ENCODE measurements around the gene CCNY.
"Not testable (repeated sequence)": the region's sequence is repeated elsewhere in the genome, so short reads cannot be mapped to it uniquely, and the experiment has no call there.

The CCNY gene

DNA sequence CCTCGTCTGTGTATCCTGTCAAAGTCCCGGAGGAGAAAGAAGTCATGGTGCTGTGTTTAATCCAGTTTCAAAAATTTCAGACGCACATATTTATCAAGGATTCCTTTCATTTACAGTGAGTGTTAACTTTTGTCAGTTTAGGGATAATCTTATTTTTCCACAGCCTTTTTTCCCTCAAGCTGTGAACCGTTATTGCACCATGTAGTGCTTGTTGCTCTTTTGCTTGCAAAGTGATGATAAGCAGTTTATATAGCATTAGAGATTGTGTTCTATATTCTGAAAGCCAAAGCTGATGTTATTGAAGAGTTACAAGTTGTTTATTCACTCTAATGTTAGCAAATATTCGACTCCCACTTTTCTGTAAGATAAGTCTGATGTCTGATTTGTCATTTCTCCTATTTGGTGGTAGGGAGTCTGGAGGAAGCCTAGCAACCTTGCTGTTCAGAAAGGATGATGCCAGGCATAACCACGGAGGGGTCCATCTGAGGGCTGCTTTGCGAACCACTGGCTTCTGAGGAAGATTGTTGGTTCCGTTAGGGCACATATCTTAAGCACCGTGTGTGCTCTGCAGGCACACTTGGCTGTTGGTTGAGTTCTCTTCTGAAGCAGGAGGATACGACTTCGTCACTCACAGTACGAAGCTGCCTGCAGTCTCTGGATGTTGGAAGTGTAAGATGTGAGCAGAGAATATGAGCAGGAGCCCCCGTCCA is 11.7 kb downstream of the CCNY start:
- H3K27ac ChIP-seq (ENCODE audit: low read length) = no peak overlapping the region
- no peaks in the 10 kb centered on the region for H3K27me3 ChIP-seq (ENCODE audit: low read depth, low read length)
- H3K4me1 ChIP-seq (ENCODE audit: control insufficient read depth in 1 of 2, insufficient read depth in 2 of 2, low read length in 2 of 2) = peaks cover 15 to 72% of the 10 kb centered on the region in 2 donors
- no peaks in the 10 kb centered on the region for H3K36me3 ChIP-seq (ENCODE audit: control insufficient read depth in 1 of 2, insufficient read depth in 2 of 2, low read length in 2 of 2)
- H3K4me3 ChIP-seq (ENCODE audit: low read depth in 1 of 2, low read length in 2 of 2) = no peak overlapping the region
- H3K9me3 ChIP-seq (ENCODE audit: control insufficient read depth in 1 of 2, low read length in 2 of 2) = no peaks in the 10 kb centered on the region

DNA sequence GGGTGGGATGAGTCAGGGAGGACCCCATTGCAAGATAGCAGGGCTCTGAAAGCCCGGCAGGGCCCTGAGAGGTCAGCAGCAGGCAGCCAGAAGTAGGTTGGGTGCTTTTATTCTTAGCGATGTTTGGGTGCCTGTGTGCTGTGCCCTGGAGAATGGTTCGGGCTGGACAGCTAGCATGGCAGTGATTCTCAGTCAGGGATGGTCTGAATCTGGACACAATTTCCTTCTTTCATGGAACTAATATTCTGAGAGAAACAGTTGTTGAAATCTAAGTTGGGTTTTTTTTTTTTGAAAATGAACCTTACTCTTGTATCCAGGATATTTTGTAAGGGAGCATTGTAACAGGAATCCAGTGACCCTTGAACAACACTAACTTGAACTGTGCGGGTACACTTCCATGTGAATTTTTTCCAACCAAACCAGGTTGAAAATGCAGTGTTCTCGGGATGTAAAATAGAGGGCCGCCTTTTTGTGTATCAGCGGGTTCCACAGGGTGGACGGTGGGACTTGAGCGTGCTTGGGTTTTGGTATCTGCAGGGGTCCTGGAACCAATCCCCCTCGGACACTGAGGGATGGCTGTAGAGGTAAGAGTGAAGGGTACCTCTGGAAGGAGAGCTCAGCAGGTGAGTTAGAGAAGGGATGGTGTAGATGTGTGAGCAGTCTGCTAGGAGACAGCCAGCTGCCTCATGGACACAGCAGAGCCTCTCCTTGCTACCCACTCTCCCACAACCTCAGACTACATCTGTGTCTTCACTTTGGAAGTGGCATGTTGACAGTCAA is 12.5 kb downstream of the CCNY start:
- Histone ChIP-seq H3K27ac (ENCODE audit: low read length) (no peak overlapping the region), H3K27me3 (ENCODE audit: low read depth, low read length) (no peaks in the 10 kb centered on the region), H3K4me1 (ENCODE audit: control insufficient read depth in 1 of 2, insufficient read depth in 2 of 2, low read length in 2 of 2) (peaks cover 15 to 78% of the 10 kb centered on the region in 2 donors), H3K4me3 (ENCODE audit: low read depth in 1 of 2, low read length in 2 of 2) (no peak overlapping the region), H3K36me3 (ENCODE audit: control insufficient read depth in 1 of 2, insufficient read depth in 2 of 2, low read length in 2 of 2) (no peaks in the 10 kb centered on the region), H3K9me3 (ENCODE audit: control insufficient read depth in 1 of 2, low read length in 2 of 2) (no peaks in the 10 kb centered on the region)

DNA sequence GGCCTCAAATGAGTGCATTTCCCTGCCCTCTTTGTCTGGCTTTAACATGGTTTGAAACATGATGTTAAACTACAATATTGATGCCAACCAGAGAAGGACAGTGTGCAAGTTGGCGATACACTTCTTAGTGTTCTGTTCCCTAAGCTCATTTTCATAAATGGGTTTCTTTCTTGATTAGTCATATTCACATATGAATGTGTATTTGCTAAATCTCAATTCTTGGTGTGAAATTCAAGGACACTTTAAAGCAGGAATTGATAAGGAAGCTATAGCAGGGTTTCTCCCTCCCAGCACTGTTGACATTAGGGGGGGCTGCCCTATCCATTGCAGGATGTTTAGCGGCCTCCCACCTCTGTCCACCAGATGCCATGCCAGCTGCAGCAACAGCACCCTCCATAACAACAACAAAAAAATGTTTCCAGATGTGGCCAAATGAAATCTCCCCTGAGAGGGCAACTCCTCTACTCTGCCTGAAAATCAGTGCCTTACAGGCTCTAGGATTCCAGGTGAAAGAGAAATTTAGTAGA is 13.1 kb downstream of the CCNY start:
- Histone ChIP-seq H3K4me1 (ENCODE audit: control insufficient read depth in 1 of 2, insufficient read depth in 2 of 2, low read length in 2 of 2) (peaks cover 15 to 78% of the 10 kb centered on the region in 2 donors), H3K27ac (ENCODE audit: low read length) (no peak overlapping the region), H3K9me3 (ENCODE audit: control insufficient read depth in 1 of 2, low read length in 2 of 2) (no peaks in the 10 kb centered on the region), H3K4me3 (ENCODE audit: low read depth in 1 of 2, low read length in 2 of 2) (no peak overlapping the region), H3K27me3 (ENCODE audit: low read depth, low read length) (no peaks in the 10 kb centered on the region), H3K36me3 (ENCODE audit: control insufficient read depth in 1 of 2, insufficient read depth in 2 of 2, low read length in 2 of 2) (no peaks in the 10 kb centered on the region)

DNA sequence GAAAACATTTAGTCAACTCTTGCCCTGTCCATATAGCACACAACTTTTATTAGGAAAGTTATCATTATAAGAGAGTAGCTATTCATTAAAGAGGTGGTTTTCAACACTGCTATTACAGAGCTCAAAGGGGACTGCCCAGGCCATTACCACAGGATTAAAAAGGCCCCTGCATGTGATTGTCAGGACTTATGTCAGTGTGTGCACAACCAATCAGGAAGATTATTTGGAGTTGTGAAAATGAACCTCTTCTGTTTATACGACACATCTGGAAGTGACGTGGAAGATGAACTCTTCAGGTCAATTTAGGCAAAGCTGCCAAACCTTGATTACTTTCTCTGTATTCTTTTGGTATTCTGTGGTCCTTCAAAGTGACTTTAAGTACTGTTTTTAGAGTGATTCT is 14.7 kb downstream of the CCNY start:
- Histone ChIP-seq H3K9me3 (ENCODE audit: control insufficient read depth in 1 of 2, low read length in 2 of 2) (no peaks in the 10 kb centered on the region), H3K27me3 (ENCODE audit: low read depth, low read length) (no peaks in the 10 kb centered on the region), H3K36me3 (ENCODE audit: control insufficient read depth in 1 of 2, insufficient read depth in 2 of 2, low read length in 2 of 2) (no peaks in the 10 kb centered on the region), H3K27ac (ENCODE audit: low read length) (no peak overlapping the region), H3K4me3 (ENCODE audit: low read depth in 1 of 2, low read length in 2 of 2) (no peak overlapping the region), H3K4me1 (ENCODE audit: control insufficient read depth in 1 of 2, insufficient read depth in 2 of 2, low read length in 2 of 2) (peaks cover 15 to 75% of the 10 kb centered on the region in 2 donors)

DNA sequence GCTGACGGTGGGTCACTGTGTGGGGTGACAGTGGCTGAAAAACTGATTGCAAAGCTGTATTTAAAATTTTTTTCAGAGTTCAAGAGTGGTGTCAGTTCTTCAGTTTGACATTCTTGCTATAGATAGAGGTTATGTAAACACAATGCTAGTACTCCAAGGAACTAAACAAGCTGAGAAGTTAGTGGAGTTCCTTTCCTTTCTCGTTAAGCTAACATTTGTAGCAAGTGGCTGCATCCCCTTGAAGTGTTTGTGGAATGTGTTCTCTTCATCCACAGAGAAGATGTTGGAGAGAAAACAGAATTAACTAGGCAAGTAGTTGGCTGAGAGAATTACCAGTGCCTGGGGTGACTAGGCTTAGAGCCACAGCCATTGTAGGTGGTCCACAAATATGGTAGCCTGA is 15.8 kb downstream of the CCNY start:
- Histone ChIP-seq H3K4me3 (ENCODE audit: low read depth in 1 of 2, low read length in 2 of 2) (no peak overlapping the region), H3K9me3 (ENCODE audit: control insufficient read depth in 1 of 2, low read length in 2 of 2) (no peaks in the 10 kb centered on the region), H3K36me3 (ENCODE audit: control insufficient read depth in 1 of 2, insufficient read depth in 2 of 2, low read length in 2 of 2) (no peaks in the 10 kb centered on the region), H3K4me1 (ENCODE audit: control insufficient read depth in 1 of 2, insufficient read depth in 2 of 2, low read length in 2 of 2) (peaks cover 13 to 72% of the 10 kb centered on the region in 2 donors), H3K27ac (ENCODE audit: low read length) (no peak overlapping the region), H3K27me3 (ENCODE audit: low read depth, low read length) (no peaks in the 10 kb centered on the region)

DNA sequence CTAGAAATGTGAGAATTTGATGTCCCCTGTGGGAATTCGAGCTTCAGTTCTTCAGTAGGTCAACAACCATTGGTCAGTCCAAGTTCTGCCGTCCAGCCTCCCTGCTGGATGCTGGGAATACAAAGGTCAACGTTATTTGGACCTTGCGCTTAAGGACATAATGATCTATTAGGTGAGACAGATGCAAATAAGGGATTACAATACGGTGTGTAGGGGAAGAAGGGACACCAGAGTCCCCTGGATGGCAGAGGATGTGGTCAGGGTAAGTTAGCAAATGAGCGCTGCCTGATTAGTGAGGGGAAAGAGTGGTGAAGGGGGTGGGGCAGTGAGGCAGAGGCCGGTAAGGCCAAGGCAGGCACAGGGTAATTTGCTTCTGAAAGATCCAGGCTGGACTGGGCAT is 16.2 kb downstream of the CCNY start:
- H3K36me3 ChIP-seq (ENCODE audit: control insufficient read depth in 1 of 2, insufficient read depth in 2 of 2, low read length in 2 of 2) = no peaks in the 10 kb centered on the region
- H3K27ac ChIP-seq (ENCODE audit: low read length) = no peak overlapping the region
- H3K4me1 ChIP-seq (ENCODE audit: control insufficient read depth in 1 of 2, insufficient read depth in 2 of 2, low read length in 2 of 2) = peaks cover 9 to 70% of the 10 kb centered on the region in 2 donors
- H3K9me3 ChIP-seq (ENCODE audit: control insufficient read depth in 1 of 2, low read length in 2 of 2) = no peaks in the 10 kb centered on the region
- H3K4me3 ChIP-seq (ENCODE audit: low read depth in 1 of 2, low read length in 2 of 2) = no peak overlapping the region
- H3K27me3 ChIP-seq (ENCODE audit: low read depth, low read length) = no peaks in the 10 kb centered on the region

DNA sequence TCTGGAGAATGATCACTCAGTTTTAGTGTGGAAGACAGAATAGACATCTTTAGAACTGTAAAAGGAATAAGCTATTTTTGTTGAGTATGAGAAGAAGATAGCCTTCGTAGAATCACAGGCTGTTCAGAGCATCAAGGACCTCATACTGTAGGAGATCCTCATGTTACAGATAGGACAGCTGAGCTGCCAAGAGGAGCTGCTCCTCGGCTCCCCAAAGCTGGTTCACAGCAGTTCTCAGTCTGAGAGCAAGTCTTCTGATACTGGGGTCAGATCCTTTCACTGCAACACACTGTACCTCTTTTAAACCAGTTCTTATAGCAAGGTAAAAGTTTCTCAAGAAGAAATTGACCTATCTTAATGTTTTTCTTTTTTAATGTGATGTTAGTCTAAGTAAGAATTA is 17.1 kb downstream of the CCNY start:
- H3K4me1 ChIP-seq (ENCODE audit: control insufficient read depth in 1 of 2, insufficient read depth in 2 of 2, low read length in 2 of 2) = peaks cover 7 to 62% of the 10 kb centered on the region in 2 donors
- H3K36me3 ChIP-seq (ENCODE audit: control insufficient read depth in 1 of 2, insufficient read depth in 2 of 2, low read length in 2 of 2) = no peaks in the 10 kb centered on the region
- no peaks in the 10 kb centered on the region for H3K27me3 ChIP-seq (ENCODE audit: low read depth, low read length)
- H3K9me3 ChIP-seq (ENCODE audit: control insufficient read depth in 1 of 2, low read length in 2 of 2) = no peaks in the 10 kb centered on the region
- H3K27ac ChIP-seq (ENCODE audit: low read length) = no peak overlapping the region
- no peak overlapping the region for H3K4me3 ChIP-seq (ENCODE audit: low read depth in 1 of 2, low read length in 2 of 2)

DNA sequence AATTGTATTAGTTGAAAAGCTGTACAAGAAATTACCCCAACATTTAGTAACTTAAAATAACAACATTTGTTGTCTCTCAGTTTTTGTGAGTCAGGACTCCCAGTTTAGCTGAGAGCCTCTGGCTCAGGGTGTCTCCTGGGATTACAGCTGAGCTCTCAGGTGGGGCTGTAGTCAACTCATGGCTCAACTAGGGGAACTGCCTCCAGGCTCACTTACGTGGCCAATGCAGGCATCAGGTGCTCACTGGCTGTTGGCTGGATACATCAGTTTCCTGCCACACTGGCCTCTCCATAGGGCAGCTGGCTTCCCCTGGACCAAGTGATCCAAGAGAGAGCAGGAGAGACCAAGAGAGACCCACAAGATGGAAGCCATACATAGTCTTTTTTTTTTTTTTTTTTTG is 17.5 kb downstream of the CCNY start:
- Histone ChIP-seq H3K9me3 (ENCODE audit: control insufficient read depth in 1 of 2, low read length in 2 of 2) (no peaks in the 10 kb centered on the region), H3K4me3 (ENCODE audit: low read depth in 1 of 2, low read length in 2 of 2) (no peak overlapping the region), H3K36me3 (ENCODE audit: control insufficient read depth in 1 of 2, insufficient read depth in 2 of 2, low read length in 2 of 2) (no peaks in the 10 kb centered on the region), H3K4me1 (ENCODE audit: control insufficient read depth in 1 of 2, insufficient read depth in 2 of 2, low read length in 2 of 2) (peaks cover 7 to 61% of the 10 kb centered on the region in 2 donors), H3K27me3 (ENCODE audit: low read depth, low read length) (no peaks in the 10 kb centered on the region), H3K27ac (ENCODE audit: low read length) (no peak overlapping the region)

DNA sequence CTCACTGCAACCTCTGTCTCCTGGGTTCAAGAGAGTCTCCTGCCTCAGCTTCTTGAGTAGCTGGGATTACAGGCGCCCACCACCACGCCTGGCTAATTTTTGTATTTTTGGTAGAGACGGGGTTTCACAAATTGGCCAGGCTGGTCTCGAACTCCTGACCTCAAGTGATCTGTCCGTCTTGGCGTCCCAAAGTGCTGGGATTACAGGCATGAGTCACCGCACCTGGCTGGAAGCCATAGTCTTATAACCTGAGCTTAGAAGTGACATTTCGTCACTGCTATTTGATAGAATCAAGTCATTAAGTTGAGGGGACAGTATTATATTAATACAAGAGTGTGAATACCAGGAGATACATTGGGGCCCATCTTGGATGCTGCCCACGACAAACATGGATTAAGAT is 17.9 kb downstream of the CCNY start:
- H3K4me3 ChIP-seq (ENCODE audit: low read depth in 1 of 2, low read length in 2 of 2); H3K27me3 ChIP-seq (ENCODE audit: low read depth, low read length); H3K27ac ChIP-seq (ENCODE audit: low read length); H3K9me3 ChIP-seq (ENCODE audit: control insufficient read depth in 1 of 2, low read length in 2 of 2); H3K36me3 ChIP-seq (ENCODE audit: control insufficient read depth in 1 of 2, insufficient read depth in 2 of 2, low read length in 2 of 2): not testable (repeated sequence)
- H3K4me1 ChIP-seq (ENCODE audit: control insufficient read depth in 1 of 2, insufficient read depth in 2 of 2, low read length in 2 of 2) = peaks cover 7 to 60% of the 10 kb centered on the region in 2 donors

DNA sequence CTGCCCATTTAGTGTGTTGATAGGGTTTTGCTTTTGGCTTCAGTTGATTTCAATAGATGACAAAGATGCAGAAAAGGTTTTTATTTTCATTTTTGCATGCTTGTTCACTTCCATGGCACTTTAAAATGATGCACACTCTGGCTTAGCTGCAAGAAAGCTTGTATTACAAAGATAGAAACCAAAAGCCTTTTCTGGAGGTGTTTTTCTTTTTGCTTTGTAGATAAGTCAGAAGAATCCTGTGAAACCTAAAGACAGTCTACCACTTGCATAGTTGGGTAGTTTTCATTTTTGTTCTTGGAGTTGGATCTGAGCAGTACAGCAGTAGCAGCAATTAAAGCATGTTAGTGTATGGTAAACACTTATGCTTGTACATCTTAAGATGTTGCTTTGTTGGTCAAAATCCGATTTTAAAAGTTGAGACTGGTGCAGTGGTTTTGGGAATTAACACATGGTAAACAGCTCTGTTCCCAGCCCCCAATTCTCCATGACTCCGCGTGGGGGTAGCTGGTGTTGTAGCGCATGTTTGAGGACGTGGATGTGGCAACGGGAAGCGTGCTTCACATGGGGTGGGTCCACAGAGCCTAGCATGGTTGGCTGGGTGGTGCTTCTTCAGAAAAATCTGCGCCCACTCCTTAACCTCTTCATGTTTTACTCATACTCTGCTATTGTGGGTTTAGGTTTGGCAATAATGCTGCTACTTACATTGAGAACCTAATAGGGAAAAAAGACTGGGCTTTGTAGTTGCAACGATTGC is 19.8 kb downstream of the CCNY start:
- no peak overlapping the region for H3K27ac ChIP-seq (ENCODE audit: low read length)
- no peaks in the 10 kb centered on the region for H3K36me3 ChIP-seq (ENCODE audit: control insufficient read depth in 1 of 2, insufficient read depth in 2 of 2, low read length in 2 of 2)
- peaks cover 0 to 46% of the 10 kb centered on the region in 2 donors for H3K4me1 ChIP-seq (ENCODE audit: control insufficient read depth in 1 of 2, insufficient read depth in 2 of 2, low read length in 2 of 2)

DNA sequence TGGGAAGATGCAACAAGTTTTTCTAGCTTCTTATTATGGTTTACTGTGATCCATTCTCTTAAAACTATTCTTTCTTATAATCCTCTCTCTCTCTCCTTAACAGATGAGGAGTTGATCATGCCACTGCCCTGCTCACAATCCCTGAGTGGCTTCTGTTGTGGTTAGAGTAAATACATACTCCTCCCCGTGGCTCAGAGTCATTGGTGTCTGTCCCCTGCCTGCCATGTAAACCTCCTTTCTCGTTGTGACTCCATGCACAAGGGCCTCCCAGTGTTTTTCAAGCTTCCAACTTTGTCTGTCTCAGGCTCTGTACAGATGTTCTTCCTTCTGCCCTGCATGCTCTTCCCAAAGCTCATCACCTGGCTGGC is 20.4 kb downstream of the CCNY start:
- H3K9me3 ChIP-seq (ENCODE audit: control insufficient read depth in 1 of 2, low read length in 2 of 2) = no peaks in the 10 kb centered on the region
- no peak overlapping the region for H3K4me3 ChIP-seq (ENCODE audit: low read depth in 1 of 2, low read length in 2 of 2)
- H3K27ac ChIP-seq (ENCODE audit: low read length) = no peak overlapping the region
- H3K36me3 ChIP-seq (ENCODE audit: control insufficient read depth in 1 of 2, insufficient read depth in 2 of 2, low read length in 2 of 2) = no peaks in the 10 kb centered on the region
- peaks cover 0 to 42% of the 10 kb centered on the region in 2 donors for H3K4me1 ChIP-seq (ENCODE audit: control insufficient read depth in 1 of 2, insufficient read depth in 2 of 2, low read length in 2 of 2)
- no peaks in the 10 kb centered on the region for H3K27me3 ChIP-seq (ENCODE audit: low read depth, low read length)

More for the DNA sequence above, 19.8 kb downstream of the CCNY start:
- H3K4me3 ChIP-seq (ENCODE audit: low read depth in 1 of 2, low read length in 2 of 2) = no peak overlapping the region
- no peaks in the 10 kb centered on the region for H3K27me3 ChIP-seq (ENCODE audit: low read depth, low read length)
- H3K9me3 ChIP-seq (ENCODE audit: control insufficient read depth in 1 of 2, low read length in 2 of 2) = no peaks in the 10 kb centered on the region
